ENCODE results near the gene RIMBP2.

The RIMBP2 gene

GRCh38 chr12:130537051-130537450 lies 179.0 kb downstream of the RIMBP2 start:
- DNase-seq (ENCODE audit: low read depth) = no peak

- no peak for DNase-seq (ENCODE audit: low read depth)
Observed at GRCh38 chr12:130530429-130530828, 185.7 kb downstream of the RIMBP2 start.

GRCh38 chr12:130529781-130530180 lies 186.3 kb downstream of the RIMBP2 start:
- DNase-seq (ENCODE audit: low read depth) = no peak

GRCh38 chr12:130527239-130527638 lies 188.9 kb downstream of the RIMBP2 start:
- no peak for DNase-seq (ENCODE audit: low read depth)

GRCh38 chr12:130526813-130527212 lies 189.3 kb downstream of the RIMBP2 start:
- DNase-seq (ENCODE audit: low read depth) = no peak

- DNase-seq (ENCODE audit: low read depth) = no peak
Observed at GRCh38 chr12:130525384-130526172, 190.5 kb downstream of the RIMBP2 start.

- no peak for DNase-seq (ENCODE audit: low read depth)
Observed at GRCh38 chr12:130524759-130525158, 191.3 kb downstream of the RIMBP2 start.

GRCh38 chr12:130523863-130524614 lies 192.1 kb downstream of the RIMBP2 start:
- DNase-seq (ENCODE audit: low read depth) = no peak

- DNase-seq (ENCODE audit: low read depth) = no peak
Observed at GRCh38 chr12:130523208-130523607, 192.9 kb downstream of the RIMBP2 start.

GRCh38 chr12:130522244-130522834 lies 193.8 kb downstream of the RIMBP2 start:
- no peak for DNase-seq (ENCODE audit: low read depth)

- DNase-seq (ENCODE audit: low read depth) = no peak
Observed at GRCh38 chr12:130521375-130522124, 194.5 kb downstream of the RIMBP2 start.

- DNase-seq (ENCODE audit: low read depth) = no peak
Observed at GRCh38 chr12:130520784-130521183, 195.3 kb downstream of the RIMBP2 start.

- DNase-seq (ENCODE audit: low read depth) = no peak
Observed at GRCh38 chr12:130517588-130517987, 198.5 kb downstream of the RIMBP2 start.

- DNase-seq (ENCODE audit: low read depth) = no peak
Observed at GRCh38 chr12:130514149-130514551, 201.9 kb downstream of the RIMBP2 start.

GRCh38 chr12:130513556-130513955 lies 202.5 kb downstream of the RIMBP2 start:
- no peak for DNase-seq (ENCODE audit: low read depth)

GRCh38 chr12:130511285-130511684 lies 204.8 kb downstream of the RIMBP2 start:
- no peak for DNase-seq (ENCODE audit: low read depth)

- DNase-seq (ENCODE audit: low read depth) = no peak
Observed at GRCh38 chr12:130509454-130509853, 206.6 kb downstream of the RIMBP2 start.

- no peak for DNase-seq (ENCODE audit: low read depth)
Observed at GRCh38 chr12:130508847-130509246, 207.3 kb downstream of the RIMBP2 start.

- no peak for DNase-seq (ENCODE audit: low read depth)
Observed at GRCh38 chr12:130508318-130508717, 207.8 kb downstream of the RIMBP2 start.

- no peak for DNase-seq (ENCODE audit: low read depth)
Observed at GRCh38 chr12:130506844-130507243, 209.3 kb downstream of the RIMBP2 start.

GRCh38 chr12:130504840-130505175 lies 211.3 kb downstream of the RIMBP2 start:
- DNase-seq (ENCODE audit: low read depth) = no peak

GRCh38 chr12:130504110-130504839 lies 211.8 kb downstream of the RIMBP2 start:
- no peak for DNase-seq (ENCODE audit: low read depth)

All from amniotic epithelial cell (primary cell).